OCI-LY3 (cell line): ENCODE measurements around the gene C19orf81.

Source experiments
- EZH2phosphoT487 ChIP-seq: fragments of 200-600 bp; shearing (Covaris generic); IDR thresholded peaks from 2 replicates; pipeline ENCODE4 v1.6.1; 2018; ENCODE audit warnings: antibody characterized with exemption, mixed run types, low read depth
- TF ChIP-seq, protein P1 (sequence below): fragments of 200-600, 300-600 bp; sonication (generic); IDR thresholded peaks from 2 replicates; pipeline ENCODE4 v1.5.1; 2014; ENCODE audit warnings: antibody characterized with exemption, low read length, low read depth

DNA sequence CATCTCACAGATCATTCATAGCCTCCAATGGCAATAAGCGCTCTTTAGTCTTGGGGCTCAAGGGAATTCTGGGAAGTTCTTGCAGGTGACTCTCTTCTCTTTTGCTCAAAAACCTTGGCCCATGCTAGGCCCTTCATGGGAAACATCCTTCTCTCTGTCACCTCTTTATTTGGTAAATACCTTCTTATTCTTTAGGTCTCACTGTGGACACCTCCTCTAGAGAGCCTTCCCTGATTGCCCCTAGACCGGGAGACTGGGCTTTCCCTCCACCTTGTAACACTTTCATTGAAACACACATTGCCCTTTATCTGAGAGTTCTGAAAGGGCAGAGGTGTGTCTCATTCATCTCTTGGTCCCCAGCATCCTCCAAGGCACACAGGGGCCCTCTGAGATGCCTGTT is 1.9 kb downstream of the C19orf81 start:
- TF ChIP-seq, protein P1, sequence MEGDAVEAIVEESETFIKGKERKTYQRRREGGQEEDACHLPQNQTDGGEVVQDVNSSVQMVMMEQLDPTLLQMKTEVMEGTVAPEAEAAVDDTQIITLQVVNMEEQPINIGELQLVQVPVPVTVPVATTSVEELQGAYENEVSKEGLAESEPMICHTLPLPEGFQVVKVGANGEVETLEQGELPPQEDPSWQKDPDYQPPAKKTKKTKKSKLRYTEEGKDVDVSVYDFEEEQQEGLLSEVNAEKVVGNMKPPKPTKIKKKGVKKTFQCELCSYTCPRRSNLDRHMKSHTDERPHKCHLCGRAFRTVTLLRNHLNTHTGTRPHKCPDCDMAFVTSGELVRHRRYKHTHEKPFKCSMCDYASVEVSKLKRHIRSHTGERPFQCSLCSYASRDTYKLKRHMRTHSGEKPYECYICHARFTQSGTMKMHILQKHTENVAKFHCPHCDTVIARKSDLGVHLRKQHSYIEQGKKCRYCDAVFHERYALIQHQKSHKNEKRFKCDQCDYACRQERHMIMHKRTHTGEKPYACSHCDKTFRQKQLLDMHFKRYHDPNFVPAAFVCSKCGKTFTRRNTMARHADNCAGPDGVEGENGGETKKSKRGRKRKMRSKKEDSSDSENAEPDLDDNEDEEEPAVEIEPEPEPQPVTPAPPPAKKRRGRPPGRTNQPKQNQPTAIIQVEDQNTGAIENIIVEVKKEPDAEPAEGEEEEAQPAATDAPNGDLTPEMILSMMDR, result no peak
- TF ChIP-seq EZH2phosphoT487, result no peak
